C4-2B (cell line): ENCODE results near the gene LARGE1.

Experiments used
- CTCF ChIP-seq: fragments of 450-650 bp; conservative IDR thresholded peaks from 2 replicates; pipeline ENCODE4 v1.5.1; 2017; ENCODE audit warnings: mild to moderate bottlenecking
- ZFX ChIP-seq: fragments of 450-650 bp; IDR thresholded peaks from 2 replicates; pipeline ENCODE4 v1.6.1; 2017

- TF ChIP-seq CTCF (peak; percentile 77), ZFX (no peak)
Measured at GRCh38 chr22:33923660-33924246, 3.5 kb upstream of the LARGE1 start.
